Islet precursor cell (in vitro differentiated cells): ENCODE measurements around the gene CPLX4.

ENCODE experiments used
- DNase-seq: peaks from one replicate; pipeline ENCODE4 v3.0.0-alpha.2; 2018

CPLX4 gene

DNA sequence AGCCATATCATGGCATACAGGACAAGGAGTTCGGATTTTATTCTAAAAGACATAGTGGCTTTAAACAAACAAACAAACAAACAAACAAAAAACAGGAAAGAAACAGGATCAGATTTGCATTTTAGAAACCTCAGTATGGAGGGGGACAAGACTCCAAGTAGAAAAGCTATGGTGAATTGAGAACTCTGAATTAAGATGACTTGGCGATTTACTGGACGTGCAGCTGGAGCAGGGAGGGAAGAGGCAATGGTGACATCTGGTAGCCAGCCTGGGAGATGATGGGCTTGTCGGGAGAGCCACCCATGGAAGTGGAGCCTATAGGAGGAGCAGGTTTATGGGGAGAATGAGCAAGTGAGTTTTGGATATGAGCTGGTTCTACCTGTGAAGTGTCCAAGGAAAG lies 13.2 kb downstream of the CPLX4 start:
- DNase-seq = no peak

DNA sequence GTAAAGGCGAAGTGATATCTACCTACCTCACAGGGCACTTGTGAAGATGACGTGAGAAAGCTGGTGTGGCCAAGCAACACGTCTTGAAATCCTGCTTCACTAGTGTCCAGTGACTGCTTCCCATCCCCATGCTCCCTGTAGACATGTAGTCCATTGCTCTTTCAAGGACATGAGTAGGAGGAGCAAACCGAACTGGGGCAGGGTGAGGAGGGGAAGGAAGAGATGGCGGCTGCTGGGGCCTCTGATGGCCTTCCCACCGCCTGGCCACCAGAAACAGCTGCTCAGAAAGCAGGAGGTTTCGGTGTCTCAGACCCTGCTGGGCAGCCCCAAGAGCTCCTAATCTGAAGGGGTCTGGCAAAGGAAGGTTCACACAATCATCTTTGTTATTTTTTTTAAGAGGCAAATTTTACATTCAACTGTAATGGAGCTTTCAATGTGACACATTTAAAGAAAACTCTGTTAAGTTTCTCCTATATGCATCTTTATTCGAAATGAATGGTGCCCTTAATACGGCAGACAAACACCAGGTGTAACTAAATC lies 14.7 kb downstream of the CPLX4 start:
- DNase-seq = peak; percentile 39

GRCh38 chr18:59303006-59303405 lies 15.4 kb downstream of the CPLX4 start:
- DNase-seq = no peak

DNA sequence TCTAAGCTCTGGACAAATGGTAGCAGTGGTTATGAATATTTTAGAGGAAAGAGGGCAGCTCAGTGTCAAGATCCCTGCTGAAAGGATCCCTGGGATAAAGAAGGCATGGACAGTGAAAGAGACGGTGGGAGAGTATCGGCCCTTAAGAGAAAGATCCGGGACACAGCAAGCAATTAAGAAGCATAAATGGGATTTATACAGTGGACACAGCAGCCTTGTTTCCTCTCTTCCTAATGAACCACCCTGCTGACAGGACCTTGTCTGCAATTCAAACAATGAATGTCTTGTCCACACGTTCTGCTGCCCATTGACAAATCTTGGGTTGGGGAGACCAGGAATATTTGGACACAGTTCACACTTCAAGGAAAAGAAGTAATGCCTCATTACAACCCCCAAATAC lies 16.5 kb downstream of the CPLX4 start:
- peak; percentile 28 for DNase-seq

- peak; percentile 38 for DNase-seq
Measured at GRCh38 chr18:59300676-59301285, 17.7 kb downstream of the CPLX4 start.

GRCh38 chr18:59298871-59299270 lies 19.6 kb downstream of the CPLX4 start:
- DNase-seq = peak; percentile 36

DNA sequence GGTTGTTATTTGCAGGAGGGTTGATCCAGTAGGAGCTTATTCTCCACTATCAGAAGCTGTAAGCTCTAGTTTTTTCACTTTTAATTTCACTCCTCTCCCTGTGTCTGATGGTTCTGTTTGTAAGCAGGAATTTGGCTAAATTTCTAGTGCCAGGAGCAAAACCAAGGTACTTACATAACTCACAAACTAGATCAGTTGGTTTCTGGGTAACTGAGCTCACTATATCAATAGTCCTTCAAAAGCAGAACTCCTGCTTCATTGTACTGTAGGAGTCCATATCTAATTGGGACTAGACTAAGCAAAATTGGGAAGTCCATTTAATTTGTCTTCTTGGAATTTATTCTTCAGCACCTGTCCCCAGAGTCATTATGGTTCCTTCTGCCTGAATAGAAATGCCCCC lies 25.1 kb downstream of the CPLX4 start:
- DNase-seq = no peak

GRCh38 chr18:59286341-59286740 lies 32.1 kb downstream of the CPLX4 start:
- no peak for DNase-seq

GRCh38 chr18:59282341-59282740 lies 36.1 kb downstream of the CPLX4 start:
- DNase-seq = no peak

GRCh38 chr18:59279722-59280121 lies 38.7 kb downstream of the CPLX4 start:
- peak; percentile 25 for DNase-seq

DNA sequence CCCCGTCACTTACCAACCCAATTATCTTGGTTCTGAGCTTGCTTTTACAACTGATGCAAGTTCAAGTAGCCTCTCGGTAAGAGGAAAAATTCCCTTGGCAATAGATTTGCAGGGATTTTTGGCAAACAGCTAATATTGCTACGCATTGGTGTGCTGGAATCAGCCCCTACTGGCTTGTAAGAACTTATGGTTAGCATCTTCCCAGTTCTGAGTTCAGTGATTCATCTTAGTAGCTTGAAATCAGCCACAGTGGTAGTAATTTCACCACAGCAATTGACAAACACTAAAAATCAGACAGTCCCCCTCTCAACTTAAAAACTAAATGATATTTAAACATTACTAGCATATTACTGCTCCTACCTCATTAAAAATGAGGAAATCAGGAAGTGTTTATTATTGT lies 39.3 kb downstream of the CPLX4 start:
- DNase-seq = no peak

DNA sequence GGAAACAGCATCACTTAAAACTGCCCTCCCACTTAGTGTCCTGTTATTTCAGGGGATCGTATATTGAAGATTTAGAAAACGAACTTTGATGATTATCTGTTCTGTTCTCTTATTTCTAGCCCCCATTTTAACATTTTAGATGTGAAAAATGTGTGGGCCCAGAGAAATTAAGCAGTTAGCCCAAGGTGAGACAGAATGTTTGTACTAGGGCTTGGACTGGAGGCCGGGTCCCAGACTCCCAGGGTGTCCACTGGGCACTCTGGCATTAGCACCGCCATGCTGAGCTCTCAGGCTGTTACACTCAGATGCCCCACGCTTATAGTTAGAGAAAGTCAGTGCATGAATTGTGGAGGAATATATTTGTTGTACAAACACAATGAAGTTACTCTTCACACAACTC lies 39.7 kb downstream of the CPLX4 start:
- no peak for DNase-seq

DNA sequence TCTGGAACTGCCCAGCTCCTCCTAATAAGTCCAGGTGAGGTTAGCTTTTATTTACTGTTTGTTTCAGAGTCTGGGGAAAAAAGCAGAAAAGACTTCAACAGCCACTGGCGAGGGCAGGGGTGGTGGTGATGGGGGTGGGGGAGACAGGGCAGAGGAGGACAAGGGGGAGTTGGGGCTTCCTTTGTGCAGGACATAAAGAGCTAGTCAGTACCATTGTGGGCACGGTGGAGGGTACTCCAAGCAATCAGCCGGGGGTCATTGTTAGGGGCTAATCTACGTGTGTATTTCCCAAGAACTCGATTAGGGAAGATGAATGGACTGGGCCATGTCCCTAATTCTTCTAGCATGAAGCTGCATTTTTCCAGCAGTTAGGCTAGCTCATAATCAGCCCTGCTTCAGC lies 42.4 kb downstream of the CPLX4 start:
- DNase-seq = no peak

GRCh38 chr18:59275406-59275949 lies 43.0 kb downstream of the CPLX4 start:
- no peak for DNase-seq

GRCh38 chr18:59274533-59274928 lies 43.9 kb downstream of the CPLX4 start:
- peak; percentile 45 for DNase-seq

DNA sequence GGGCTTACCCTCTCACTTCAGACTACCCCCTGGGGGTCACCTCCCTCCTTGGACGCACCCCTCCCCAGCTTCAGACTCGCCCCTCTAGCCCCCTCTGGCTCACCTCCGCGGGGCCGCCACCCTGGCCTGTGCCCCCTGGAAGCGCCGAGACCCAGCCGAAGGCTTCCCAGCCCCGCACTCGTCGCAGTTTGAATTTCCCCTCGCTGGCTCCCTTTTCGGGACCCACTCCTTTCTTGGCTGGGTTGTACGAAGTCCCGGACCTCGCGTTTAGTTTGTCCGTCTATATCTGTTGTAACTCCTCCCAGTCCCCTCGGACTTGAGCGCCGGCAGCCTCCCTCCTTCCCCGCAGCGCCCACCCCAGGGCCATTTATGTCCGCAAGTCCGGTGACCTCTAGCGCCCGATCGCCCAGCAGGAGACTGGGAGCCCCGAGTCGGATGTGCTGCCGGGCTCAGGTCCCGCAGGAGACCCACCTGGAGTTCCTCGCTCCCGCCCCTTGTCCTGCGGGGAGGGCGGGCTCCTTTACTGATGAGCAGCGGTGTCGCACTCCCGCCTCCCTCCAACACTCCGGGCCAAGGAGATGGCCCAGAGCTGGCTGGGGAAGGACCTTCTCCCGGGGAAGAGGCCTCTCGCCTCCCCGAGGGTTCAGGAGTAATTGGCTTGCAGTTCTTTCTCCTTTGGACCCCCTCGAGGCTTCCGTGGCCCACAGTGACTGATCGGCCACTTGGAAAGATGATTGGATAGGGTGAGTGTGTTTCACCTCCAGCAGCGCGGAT lies 44.5 kb downstream of the CPLX4 start:
- peak; percentile 54 for DNase-seq

GRCh38 chr18:59272891-59273758 lies 45.3 kb downstream of the CPLX4 start, which contains the start of gene RAX:
Gene RAX (minus strand): TSS chr18:59273454. CDS start chr18:59273206, 248 bp downstream.
- DNase-seq = peak; percentile 87

GRCh38 chr18:59272221-59272888 lies 46.1 kb downstream of the CPLX4 start:
- DNase-seq = no peak

DNA sequence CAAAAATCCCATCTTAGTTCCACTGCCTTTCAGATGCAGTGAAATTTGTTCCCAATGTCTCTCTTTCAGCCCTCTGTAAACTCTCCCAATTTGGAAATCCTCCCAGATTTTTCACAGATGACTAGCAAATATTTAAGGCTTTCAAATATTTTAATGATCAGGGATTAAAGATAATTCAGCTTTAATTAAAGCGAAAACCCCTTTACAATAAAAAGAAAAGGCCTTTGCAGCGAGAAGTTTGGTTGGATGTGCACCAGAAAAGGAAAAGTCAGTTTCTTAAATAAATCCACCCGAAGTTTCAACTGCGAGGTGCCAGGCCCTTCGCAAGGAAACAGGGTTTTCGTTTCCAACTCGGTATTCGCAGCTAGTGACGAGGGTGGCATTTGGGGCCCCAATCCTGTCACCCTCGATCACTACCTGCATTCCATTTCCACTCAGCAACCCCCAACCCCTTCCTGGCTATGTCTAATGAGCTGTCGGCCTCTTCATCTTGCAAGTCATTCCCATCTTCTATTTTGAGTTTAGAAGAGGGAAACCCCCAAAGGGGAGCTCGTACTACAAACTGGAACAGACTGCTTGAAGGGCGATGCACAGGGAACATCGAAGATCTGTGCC lies 46.7 kb downstream of the CPLX4 start:
- DNase-seq = no peak

DNA sequence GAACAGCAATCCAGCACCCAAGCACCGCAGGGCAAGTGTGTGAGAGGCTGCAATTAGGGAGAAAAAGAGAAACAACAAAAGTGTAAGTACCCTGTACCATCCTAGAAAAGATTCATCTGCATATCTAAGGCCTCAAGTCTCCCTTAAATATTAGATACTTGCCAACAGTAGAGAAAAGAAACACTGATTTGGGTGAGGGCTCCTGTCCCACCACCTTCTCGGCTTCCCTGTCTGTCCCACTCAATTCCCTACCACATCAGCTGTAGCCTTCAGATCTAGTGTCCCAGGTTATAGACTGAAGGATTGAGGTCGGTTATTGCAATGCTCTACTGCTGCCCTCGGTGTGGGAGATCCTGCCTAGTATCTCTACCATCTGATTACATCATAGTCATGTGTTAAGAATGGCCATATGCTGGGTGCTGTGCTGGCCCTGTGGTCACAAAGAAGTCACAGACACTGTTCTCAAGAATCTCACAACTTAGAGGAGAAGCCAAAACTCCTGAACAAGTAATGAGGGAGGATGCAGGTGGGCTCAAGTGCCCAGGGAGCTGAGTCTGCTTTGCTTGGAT lies 47.7 kb downstream of the CPLX4 start:
- DNase-seq = peak; percentile 58

GRCh38 chr18:59269563-59270119 lies 48.8 kb downstream of the CPLX4 start:
- no peak for DNase-seq
